Kidney epithelial cell (primary cell): ENCODE data around the gene SGMS1. TPM values are rescaled to one million over a fixed set of nuclear protein-coding genes. Genes with fewer than 3 reads are reported as not detected.

Experiments used
- DNase-seq: peaks from one replicate; pipeline ENCODE4 v3.0.0-alpha.2; 2010; ENCODE audit warnings: low read depth
- H3K27me3 ChIP-seq: 2 replicates; pipeline ENCODE4 v1.6.0; 2011; ENCODE audit warnings: low read length; ENCODE audit not compliant: control insufficient read depth, insufficient read depth
- H3K36me3 ChIP-seq: 2 replicates; pipeline ENCODE4 v1.5.1; 2011; ENCODE audit warnings: low read length; ENCODE audit not compliant: control insufficient read depth, insufficient read depth
- H3K4me3 ChIP-seq: 2 replicates; pipeline ENCODE4 v1.5.1; 2011; ENCODE audit warnings: low read depth, mild to moderate bottlenecking, control low read depth, low read length
- total RNA-seq: library from RNA; depleted of rRNA; stranded (reverse); fragments of >200 nt; gene quantifications from 2 replicates; pipeline ENCODE4 v1.2.3, GENCODE V29; 2015
- TF ChIP-seq, protein P1 (sequence below): IDR thresholded peaks from 2 replicates; pipeline ENCODE4 v1.5.1; 2011; ENCODE audit warnings: mild to moderate bottlenecking, moderate library complexity, low read length, control low read depth, inconsistent platforms; ENCODE audit not compliant: insufficient read depth, poor library complexity, severe bottlenecking

Gene SGMS1
- total RNA-seq, 1 donor from 2014 or later: 27.0 TPM

DNA sequence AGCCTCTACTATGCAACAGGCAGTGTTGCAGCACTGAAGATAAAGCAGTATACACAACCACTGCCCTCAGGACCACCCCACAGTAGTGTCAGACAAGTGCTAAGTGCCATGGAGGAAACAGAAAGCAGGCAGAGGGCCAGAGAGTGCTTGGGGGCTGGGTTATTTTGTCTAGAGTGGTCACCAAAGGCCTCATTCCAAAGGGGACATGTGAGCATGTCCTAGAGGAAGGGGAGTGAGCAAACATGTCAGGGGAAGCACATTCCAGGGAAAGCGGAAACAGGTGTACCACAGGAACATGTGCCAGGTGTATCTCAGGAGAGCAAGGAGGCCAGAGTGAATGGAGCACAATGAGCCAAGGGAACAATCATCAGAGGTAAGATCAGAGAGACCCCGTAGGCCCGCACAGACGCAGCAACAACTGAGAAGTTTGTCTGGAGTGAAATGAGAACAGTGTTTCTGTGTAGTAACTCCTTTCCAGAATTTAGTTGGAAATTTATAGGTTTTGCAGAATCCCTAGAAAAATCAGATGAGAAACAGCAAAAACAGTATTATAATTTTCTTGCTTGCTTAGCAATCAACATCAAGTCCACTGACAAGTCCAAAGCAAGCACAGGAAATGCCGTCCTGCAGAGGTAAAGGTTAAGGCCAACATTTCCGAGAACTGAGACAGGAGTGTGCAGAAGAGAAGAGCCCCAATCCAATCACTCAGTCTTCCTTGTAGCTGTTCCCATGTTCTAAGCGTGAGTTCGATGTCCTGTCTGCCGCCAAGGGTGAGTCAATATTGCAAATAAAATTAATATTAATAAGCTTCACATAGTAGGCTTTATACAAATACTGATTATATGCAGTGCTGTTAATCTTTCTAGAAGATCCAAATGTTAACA, 67.3 kb downstream of the SGMS1 start:
- TF ChIP-seq, protein P1, sequence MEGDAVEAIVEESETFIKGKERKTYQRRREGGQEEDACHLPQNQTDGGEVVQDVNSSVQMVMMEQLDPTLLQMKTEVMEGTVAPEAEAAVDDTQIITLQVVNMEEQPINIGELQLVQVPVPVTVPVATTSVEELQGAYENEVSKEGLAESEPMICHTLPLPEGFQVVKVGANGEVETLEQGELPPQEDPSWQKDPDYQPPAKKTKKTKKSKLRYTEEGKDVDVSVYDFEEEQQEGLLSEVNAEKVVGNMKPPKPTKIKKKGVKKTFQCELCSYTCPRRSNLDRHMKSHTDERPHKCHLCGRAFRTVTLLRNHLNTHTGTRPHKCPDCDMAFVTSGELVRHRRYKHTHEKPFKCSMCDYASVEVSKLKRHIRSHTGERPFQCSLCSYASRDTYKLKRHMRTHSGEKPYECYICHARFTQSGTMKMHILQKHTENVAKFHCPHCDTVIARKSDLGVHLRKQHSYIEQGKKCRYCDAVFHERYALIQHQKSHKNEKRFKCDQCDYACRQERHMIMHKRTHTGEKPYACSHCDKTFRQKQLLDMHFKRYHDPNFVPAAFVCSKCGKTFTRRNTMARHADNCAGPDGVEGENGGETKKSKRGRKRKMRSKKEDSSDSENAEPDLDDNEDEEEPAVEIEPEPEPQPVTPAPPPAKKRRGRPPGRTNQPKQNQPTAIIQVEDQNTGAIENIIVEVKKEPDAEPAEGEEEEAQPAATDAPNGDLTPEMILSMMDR: no peak
- Histone ChIP-seq H3K4me3 (no peak overlapping the region), H3K36me3 (no peaks in the 10 kb centered on the region), H3K27me3 (no peaks in the 10 kb centered on the region)
- DNase-seq: no peak

DNA sequence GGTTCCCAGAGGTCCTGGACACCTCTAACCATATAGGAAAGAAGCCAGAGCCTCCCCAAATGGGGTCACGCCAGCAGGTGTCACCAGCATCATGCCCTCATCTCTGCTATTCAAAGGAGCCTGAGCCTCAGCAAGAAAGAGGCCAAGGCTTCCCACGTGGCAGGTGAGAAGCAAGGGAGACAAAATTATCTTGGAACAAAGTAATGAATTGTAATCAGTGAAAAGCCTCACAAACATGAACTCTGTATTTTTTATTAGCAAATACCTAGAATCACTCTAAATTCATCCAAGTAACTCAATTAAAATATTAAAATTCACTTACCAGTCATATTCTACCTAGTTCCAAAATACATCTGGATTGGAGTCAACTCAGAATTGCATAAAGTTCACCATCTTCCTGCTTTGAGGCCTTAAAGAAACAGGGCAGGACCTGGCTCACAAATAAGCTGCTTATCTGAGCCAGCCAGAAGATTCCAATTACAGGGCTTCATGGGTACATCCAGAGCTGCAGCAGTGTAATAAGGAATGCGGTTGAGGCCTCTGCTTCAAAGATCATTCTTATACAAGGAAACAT, 68.7 kb downstream of the SGMS1 start:
- TF ChIP-seq, protein P1: peak; percentile 2
- Histone ChIP-seq H3K27me3 (no peaks in the 10 kb centered on the region), H3K4me3 (no peak overlapping the region), H3K36me3 (no peaks in the 10 kb centered on the region)
- DNase-seq: no peak

DNA sequence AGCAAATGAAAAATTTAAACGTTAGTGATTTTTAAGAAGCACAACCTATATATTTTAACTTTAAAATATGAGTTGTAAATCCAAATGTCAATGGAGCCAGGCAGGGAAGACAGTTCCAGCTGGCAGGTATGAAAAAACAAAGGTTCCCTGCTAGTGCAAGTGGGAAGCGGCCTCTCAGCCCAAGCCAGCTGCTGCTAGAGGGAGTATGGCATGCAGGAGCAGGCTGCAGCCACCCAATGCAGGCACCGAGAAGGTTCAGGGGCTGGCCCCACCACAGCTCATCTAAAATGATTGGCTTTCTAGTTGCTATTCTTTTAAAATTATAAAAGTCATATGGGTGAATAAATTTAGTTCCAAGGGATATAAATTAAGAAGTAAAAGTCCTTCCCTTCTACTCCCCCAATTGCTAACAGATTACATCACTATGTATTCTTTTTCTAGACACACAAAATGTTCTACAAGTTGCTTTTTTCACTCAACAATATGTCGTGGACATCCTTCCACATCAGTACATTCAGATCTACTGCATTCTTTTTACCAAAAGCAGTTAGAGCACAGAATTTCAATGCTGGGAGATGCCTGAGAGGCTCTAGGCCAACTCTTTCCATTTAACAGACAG, 69.3 kb downstream of the SGMS1 start:
- no peak for DNase-seq
- no peaks in the 10 kb centered on the region for H3K27me3 ChIP-seq
- no peak overlapping the region for H3K4me3 ChIP-seq
- TF ChIP-seq, protein P1: no peak
- no peaks in the 10 kb centered on the region for H3K36me3 ChIP-seq

DNA sequence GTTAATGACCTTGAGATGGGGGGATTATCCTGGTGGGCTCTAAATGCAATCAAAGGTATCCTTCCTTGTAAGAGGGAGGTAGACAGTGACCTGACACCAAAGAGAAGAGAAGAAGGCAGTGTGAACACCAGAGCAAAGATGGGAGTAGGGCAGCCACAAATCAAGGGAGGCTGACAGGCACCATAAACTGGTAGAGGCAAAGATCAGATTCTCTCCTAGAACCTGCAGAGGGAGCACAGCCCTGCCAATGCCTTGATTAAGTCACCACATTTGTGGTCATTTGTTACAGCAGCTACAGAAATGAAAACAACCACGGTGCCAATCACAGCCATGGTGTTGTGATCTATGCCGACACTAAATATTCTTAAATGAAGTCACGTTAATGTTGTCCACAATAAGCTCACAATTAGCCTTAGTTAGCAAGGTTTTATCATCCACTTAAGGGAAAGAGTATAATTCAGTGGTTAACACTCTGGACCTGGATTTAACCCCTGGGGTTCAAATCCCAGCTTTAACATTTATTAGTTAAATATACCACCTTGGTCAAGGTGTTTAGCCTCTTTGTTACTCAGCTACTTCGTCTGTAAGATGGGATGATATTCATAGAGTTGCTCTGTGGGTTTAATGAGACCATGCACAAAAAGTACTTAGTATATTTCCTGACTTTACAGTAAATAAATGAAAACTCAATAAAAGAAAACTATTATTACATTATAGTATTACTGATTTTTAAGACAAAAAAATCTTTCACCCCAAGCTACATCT, 70.8 kb downstream of the SGMS1 start:
- H3K4me3 ChIP-seq: no peak overlapping the region
- TF ChIP-seq, protein P1: peak; percentile 42
- no peaks in the 10 kb centered on the region for H3K36me3 ChIP-seq
- no peaks in the 10 kb centered on the region for H3K27me3 ChIP-seq
- no peak for DNase-seq

DNA sequence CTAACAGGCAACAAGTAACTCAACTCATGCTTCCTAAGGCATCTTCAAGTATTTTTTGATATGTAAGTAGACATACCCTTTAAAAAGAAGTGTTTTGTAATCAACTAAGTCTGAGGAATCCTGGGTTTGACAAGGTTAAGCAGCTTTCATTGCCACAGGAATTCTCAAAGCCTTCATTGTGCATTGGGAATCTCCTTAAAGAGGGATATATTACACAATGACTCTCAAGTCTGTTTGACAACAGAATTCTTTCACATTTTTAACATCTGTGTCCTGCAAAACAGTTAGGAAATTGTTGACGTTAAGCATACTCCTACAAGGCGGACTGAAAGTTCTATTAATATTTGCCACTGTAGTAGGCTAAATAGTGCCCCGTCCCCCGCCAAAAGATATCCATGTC, 71.4 kb downstream of the SGMS1 start:
- Histone ChIP-seq H3K4me3 (no peak overlapping the region), H3K36me3 (no peaks in the 10 kb centered on the region), H3K27me3 (no peaks in the 10 kb centered on the region)
- DNase-seq: no peak
- TF ChIP-seq, protein P1: no peak
